Activated CD4-positive, CD25-positive, alpha-beta regulatory T cell treated with anti-CD3 and anti-CD28 coated beads, Interleukin-2, amount 50 U/mL, for 24 hours (primary cell): ENCODE data around the gene BRD9.
"Not testable (repeated sequence)": the region's sequence is repeated elsewhere in the genome, so short reads cannot be mapped to it uniquely, and the experiment has no call there.

ENCODE experiments used
- ATAC-seq, 2 donors: fragments of 150-1000 bp; cut with Tn5 transposase; one replicate each; pipeline ENCODE4 v1.10.0; 2021; ENCODE audit warnings: mild to moderate bottlenecking in 1 of 2, moderate library complexity in 1 of 2

BRD9 gene

GRCh38 chr5:843926-844325 lies 48.7 kb downstream of the BRD9 start:
- not testable (repeated sequence) for ATAC-seq

GRCh38 chr5:843371-843770 lies 49.2 kb downstream of the BRD9 start:
- ATAC-seq, result not testable (repeated sequence)

GRCh38 chr5:842402-843221 lies 50.0 kb downstream of the BRD9 start:
- ATAC-seq, result not testable (repeated sequence)

GRCh38 chr5:841531-842401 lies 50.8 kb downstream of the BRD9 start:
- not testable (repeated sequence) for ATAC-seq

- not testable (repeated sequence) for ATAC-seq
Measured at GRCh38 chr5:840974-841435, 51.6 kb downstream of the BRD9 start.

GRCh38 chr5:840118-840973 lies 52.3 kb downstream of the BRD9 start:
- ATAC-seq, result not testable (repeated sequence)

- ATAC-seq, result not testable (repeated sequence)
Measured at GRCh38 chr5:838431-838851, 54.2 kb downstream of the BRD9 start.

GRCh38 chr5:837621-838121 lies 54.9 kb downstream of the BRD9 start:
- ATAC-seq, result not testable (repeated sequence)

- not testable (repeated sequence) for ATAC-seq
Measured at GRCh38 chr5:835933-836612, 56.5 kb downstream of the BRD9 start.

GRCh38 chr5:834013-834412 lies 58.6 kb downstream of the BRD9 start:
- peak in 1 of 2 donors; percentile 19 for ATAC-seq

GRCh38 chr5:828194-828593 lies 64.4 kb downstream of the BRD9 start:
- ATAC-seq, result not testable (repeated sequence)

GRCh38 chr5:825544-825943 lies 67.1 kb downstream of the BRD9 start:
- ATAC-seq, result not testable (repeated sequence)

GRCh38 chr5:821504-821903 lies 71.1 kb downstream of the BRD9 start:
- no peak for ATAC-seq

GRCh38 chr5:820245-820644 lies 72.4 kb downstream of the BRD9 start:
- ATAC-seq, result no peak

GRCh38 chr5:819078-819477 lies 73.5 kb downstream of the BRD9 start:
- no peak for ATAC-seq

- ATAC-seq, result no peak
Measured at GRCh38 chr5:816176-816575, 76.4 kb downstream of the BRD9 start.

- no peak for ATAC-seq
Measured at GRCh38 chr5:815449-815848, 77.2 kb downstream of the BRD9 start.
